HT-29 (cell line): ENCODE measurements around the gene DOK3. TPM values are rescaled to one million over a fixed set of nuclear protein-coding genes. Genes with fewer than 3 reads are reported as not detected.

Source experiments
- DNase-seq: peaks from one replicate; pipeline ENCODE4 v3.0.0-alpha.2; 2015; ENCODE audit warnings: low spot score
- total RNA-seq: library from RNA; depleted of rRNA; stranded (reverse); fragments of >200 nt; shearing (Covaris generic); gene quantifications from 2 replicates; pipeline ENCODE4 v1.2.3, GENCODE V29; 2014

Gene DOK3
- total RNA-seq, 1 experiment from 2014 or later: 1.6 TPM

DNA sequence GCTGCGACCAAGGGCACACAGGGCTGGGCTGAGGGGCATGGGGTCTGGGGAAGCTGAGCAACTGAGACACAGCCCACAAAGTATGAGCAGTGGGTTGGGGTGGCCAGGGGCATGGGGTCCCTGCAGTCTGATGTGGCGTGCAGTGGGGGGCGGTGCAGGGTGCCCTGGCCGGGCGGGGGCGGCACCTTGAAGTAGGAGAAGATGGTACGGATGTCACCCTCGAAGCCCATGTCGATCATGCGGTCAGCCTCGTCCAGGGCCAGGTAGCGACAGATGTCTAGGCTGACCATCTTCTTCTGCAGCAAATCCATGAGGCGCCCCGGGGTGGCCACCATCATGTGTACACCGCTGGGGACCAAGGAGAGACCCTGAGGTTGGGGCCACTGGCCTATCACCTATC is 3.9 kb upstream of the DOK3 start:
- DNase-seq: no peak

DNA sequence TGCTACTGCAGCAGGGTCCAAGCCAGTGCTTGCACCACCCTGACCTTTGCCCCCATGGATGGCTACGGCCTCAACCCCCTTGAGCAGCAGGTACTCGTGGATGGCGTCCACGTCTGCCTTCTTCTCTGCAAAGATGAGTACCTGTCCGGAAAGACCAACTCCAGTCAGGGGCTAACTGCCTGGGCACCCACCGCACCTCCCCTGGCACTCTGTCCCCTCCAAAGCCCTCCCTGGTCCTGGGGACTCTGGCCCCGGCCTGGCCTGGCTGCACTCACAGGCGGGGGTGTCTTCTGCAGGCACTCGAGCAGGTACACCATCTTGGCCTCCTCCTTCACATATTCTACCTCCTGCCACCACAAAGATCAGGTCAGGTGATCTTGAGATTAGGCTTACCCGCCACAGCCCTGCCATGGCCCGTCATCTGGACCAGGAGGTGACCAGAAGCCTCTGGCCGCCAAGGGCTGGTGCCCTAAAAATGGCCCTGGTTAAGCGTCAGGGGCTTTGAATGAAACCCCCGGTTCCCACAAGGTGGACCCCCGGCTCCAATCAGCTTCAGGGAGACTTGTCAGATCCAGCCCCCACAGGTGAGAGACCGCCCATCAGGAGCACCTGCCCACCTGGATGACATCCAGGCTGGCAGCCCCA is 3.2 kb upstream of the DOK3 start:
- DNase-seq: no peak

DNA sequence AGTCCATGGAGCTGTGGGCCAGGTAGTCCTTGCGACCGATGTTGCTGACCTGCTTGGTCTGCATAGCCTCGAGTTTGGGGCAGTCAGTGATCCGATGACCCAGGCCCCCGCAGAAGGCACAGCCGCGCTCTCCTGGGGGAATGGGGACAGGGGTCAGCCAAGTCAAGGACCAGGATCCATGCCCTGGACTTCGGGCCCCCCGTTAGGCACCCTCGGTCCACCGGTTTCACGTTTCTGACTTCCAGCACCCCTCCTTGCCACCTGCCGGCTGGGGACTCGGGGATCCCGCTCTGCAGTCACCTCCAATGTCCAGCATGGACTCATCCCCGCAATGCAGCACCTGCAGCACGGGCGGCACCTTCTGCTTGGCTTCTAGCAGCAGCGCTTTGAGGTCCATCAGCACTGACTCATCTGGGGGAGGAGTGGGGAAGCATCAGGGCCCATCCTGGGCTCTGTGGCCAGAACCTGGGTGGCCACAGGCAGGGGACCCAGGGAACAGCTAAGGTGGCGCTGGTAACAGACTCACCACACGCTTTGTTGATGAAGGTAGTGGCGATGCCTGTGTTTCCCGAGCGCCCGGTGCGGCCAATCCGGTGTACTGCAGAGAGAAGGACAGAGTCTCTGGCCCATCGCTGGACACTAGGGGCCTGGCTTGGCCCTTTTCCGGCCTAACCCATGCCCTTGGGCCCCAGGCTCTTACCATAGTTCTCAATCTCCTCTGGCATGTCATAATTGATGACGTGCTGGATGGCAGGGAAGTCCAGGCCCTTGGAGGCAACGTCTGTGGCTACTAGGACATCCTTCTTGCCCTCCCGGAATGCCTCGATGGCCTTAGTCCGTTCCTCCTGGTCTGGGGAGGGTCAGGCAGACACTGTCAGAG is 2.4 kb upstream of the DOK3 start:
- no peak for DNase-seq

DNA sequence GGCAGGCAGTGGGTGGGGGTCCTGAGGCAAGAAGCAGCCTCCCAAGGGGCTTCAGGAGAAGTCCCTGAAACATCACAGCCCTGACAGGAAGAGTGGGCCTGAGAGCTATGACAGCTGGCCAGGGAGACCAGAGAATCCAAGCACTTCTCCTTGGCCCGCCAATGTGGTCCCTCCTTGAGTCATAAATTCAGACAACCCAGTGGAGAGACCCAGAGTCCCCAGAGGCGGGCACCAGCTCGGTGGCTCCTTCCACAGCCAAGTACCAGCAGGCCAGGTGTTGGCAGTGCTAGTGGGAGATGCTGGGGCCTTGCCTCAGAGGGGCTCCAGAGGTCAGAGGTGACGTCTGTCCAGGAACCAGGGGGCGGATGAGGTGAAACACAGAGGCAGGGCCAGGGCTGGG is 1.6 kb upstream of the DOK3 start:
- no peak for DNase-seq

DNA sequence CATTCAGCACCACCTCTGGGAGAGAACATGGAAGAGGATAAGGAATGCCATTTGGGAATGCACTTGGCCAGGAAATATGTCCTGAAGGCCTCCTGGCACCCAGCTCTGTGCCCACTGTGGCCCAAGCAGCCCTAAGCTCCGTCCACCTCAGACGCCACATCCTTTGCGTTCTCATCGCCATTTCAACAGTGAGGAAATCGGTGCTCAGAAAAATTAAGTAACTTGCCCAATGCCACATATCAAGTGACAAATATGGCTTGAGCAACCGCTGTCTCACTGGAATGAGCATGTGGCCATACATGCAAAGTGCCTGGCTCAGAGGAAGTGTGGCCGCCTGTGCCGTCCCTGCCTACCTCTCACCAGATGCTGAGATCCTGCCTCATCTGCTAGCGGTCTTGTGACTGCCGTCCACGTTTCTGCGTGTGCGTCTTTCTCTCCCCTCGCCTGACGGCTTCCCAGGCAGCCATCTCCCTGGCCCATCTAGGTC is 984 bp upstream of the DOK3 start:
- no peak for DNase-seq

DNA sequence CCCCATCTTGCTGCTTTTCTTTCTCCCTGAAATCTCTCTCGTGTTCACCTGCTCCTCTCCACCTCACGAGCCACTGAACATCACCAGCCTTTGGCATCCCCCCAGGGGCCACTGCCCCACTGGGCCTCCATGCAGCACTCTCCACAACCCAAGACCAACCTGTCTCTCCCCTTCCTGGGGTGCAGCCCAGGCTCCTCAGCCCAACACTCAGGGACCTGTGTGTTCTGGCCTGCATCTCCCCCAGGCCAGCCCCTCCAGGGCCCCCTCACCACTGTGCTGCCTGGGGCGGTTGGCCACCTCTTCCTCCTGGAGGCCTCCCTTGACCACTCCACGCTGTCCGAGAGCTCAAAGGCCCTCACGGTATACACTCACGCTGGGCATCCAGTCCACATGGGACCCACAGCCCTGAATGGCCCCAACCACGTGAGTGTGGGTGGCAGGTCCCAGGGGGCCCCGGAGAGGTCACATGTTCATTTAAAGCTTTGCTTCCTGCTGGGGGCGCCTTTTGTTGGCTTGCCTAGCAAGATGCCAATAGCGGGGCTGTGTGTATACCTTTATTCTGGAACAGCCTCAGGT is 453 bp upstream of the DOK3 start:
- no peak for DNase-seq

DNA sequence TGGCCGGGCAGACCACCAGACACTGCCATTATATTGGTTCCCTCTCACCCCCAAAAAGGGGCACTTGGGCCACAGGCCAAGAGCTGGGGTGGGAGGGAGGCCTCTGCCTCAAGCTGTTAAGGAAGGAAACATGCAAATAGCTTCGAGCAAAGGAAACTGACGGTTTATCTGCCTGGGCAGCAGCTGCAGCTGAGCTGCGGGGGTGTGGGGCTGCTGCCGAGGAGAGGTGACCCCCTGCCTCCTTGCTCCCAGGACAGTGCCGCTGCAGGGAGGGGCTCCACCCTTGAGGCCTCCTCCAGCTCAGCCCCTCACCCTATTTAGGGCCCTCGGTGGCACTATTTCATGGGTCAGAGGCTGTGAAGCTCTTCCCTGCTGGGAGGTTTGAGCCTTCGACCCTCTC is 789 bp downstream of the DOK3 start:
- no peak for DNase-seq

DNA sequence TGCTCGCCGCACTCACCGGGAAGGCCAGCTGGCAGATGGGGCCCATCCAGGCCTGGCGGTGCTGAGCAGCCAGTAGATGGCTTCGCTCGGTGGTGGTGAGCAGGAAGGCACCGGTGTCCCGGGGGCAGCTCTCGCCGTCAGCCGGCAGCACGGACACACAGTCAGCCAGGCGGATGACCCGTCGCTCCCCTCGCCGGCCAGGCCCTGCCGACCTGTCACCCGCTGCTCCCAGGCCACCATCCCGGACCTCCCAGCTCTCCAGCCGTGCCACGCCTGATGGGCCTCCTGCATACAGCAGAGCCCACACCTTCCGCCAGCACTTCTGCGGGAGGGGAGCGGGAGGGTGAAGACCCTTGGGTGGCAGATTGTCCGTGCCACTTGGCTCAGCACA is 1.4 kb downstream of the DOK3 start:
- no peak for DNase-seq

DNA sequence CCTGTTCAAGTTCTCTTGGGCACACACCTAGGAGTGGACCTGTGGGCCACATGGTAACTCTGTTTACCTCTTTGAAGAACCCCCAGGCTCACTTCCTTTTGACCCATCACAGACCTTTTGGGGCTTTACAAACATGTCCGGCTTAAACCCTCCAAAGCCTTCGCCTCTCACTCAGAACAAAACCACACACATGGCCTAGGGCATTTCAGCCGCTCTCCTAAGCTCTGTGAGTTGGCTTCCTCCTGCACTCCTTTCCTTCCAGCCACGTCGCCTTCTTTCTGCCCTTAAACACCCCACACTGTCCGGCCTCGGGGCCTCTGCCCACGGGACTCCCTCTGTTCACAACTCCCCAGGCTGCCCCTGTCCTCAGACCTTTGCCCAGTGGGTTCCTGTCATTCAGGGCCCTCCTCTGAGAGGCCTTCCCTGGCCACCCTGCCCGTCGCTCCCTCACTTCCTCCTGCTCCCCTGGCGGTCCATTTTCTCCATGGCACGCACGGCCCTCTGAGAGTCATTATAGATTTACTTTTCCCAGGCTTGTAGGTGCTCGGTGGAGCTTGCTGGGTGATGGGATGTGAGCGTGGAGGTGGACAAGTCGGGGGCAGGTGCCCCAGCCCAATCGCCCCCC is 1.9 kb downstream of the DOK3 start:
- no peak for DNase-seq

DNA sequence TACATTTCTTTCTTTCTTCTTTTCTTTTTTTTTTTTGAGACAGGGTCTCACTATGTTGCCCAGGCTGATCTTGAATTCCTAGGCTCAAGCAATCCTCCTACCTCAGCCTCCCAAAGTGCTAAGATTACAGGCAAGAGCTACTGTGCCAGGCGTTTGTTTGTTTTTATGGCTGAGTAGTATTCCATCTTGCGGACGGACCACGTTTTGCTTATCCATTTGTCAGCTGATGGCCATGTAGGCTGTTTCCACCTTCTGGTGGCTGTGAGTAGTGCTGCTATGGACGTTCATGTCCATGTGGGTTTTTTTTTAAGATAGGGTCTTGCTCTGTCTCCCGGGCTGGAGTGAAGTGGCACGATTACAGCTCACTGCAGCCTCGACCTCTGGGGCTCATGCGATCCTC is 2.5 kb downstream of the DOK3 start:
- DNase-seq: peak; percentile 29

DNA sequence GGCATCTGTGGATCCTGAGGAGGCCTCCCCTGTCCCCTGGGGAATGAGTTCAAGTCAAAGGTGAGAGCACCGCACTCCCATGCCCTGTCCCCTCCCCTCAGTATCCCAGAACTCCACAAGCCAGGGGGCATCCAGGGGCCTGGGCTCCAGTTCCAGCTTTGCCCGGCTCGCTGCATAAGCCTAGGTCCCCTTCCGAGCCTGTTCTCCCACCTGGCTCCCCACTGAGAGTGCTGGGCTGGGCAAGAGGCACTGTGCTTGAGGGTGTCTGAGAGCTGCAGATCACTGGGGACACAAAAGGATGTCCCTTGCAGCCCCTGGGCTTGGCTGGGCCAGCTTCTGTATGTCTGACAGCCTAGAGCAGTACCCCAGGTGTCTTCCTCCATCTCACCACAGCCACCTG is 4.6 kb downstream of the DOK3 start:
- no peak for DNase-seq

DNA sequence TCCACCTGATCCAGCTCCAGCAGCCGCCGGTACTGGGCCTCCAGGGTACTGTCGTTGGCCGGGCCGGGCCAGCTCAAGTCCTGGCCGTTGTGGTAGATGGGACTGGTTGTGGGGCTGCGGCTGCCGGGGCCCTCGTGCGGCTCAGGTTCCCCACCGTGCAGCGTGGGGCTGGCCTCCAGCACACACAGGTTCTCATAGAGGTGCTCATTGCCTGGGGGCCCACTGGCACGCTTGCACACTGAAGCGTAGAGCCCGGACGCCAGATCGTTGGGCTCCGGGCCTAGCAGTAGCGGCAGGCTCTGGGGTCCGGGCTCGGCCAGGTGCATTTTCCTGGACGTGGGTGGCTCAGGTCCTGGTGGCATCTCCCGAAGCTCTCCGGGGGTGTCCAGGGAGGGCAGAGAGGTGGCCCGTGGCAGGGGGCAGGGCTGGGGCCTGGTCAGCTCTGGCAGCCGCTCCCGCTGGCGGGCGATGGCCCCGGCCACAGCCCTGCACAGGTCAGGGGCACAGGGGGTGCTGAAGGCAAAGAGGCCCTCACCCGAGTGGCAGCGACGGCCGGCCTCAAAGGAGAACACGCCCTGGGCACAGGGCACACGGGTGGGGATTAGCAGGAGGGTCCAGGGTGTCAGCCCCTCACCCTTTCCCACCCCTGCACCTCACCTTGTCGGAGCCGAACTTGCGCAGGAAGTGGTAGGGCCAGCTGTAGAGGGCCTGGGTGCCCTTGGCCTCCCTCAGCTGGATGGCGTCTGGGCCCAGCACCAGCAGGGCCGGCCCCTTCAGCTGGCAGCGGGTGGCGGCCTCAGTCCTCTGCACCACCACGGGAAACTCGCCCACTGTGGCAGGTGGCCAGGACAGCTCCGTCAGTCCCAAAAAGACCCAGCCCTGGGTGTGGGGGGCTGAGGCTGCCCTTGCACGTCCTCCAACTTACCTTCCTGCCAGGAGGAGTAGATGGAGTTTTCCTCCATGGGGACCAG is 5.3 kb downstream of the DOK3 start:
- no peak for DNase-seq

DNA sequence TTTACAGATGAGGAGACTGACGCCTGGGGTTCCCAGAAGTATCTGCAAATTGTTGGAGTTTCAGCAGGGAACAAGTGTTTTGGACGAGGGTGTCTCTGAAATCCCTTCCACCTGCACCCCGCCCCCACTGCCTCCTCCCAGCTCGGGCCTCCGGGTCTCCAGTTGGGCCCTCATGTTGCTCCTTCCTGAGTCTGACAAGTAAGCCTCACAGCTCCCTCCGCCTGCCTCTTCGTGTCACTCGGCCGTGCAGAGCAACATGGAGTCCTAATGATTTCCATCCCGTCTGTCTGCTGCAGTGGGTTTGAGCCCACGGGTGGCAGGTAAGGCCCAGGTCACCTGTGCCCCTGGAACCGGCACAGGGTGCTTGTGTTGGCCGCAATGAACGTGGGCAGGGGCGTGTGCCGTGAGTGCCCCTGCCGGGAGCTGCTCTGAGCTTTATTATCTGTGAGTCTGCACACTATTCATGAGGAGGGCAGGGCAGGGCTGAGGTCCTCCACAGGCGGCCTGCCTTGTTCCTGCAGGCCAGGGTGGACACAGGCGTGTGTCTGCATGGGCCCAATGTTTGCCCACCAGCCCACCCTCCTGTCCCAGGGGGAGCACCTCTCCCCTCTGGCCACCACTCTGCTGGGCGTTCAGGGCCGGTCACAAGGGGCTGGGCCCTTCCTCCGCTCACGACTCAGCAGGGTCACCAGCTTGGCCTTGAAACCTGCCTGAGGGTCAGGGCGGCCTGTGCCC is 6.1 kb downstream of the DOK3 start:
- no peak for DNase-seq

DNA sequence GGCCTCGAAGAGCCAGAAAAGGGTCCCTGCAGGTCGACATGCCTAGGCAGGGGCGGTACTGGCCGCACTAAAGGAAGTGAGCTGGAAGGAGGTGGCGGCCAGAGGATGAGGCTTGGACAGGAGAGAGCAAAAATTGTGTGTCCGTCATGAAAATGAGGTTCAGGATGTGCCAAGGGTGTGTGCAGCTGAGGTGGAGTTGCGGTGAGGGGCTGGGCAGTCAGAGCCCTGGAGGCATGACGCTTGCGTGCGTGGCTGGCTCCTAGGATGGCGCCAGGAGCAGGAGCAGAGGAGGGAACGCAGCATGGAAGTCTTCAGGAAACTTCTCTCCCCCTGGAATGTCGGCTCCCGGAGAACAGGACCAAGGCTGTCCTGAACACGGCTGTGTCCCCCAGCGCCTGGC is 6.7 kb downstream of the DOK3 start:
- DNase-seq: no peak

DNA sequence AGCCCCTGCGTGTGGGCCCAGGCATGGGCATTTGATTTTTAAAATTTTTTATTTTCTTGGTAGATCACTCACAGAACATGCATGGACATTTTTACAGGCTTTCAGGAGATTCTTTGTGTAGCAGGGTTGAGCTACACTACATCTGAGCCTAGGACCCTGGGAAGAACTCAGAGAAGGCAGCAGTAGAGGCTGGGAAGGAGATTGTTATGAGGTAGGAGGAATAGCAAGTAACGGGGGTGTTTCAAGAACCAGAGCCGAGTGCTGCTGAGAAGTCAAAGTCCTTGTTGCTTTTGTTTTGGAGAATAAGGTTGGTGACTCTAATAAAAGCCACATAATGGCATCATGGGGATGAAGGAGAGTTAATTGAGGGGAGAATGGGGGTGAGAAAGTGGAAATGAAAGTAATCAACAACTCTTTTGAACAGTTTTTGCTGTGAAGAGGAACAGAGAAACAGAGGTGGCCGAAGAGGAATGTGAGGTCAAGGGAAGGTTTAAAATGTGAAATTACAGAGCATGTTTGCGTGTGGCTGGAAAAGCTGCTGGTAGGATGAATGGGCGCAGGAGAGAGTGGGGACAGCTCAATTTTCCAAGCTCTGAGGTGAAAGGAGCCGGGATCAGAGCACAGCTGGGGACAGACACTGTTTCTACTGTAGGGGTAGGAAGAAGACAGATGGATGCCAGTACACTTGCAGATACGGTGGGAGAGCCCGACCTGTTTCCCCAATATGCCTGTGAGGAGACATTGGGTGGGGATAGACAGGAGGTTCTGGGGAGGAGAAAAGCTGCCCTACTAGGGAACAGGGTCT is 7.5 kb downstream of the DOK3 start:
- DNase-seq: no peak

DNA sequence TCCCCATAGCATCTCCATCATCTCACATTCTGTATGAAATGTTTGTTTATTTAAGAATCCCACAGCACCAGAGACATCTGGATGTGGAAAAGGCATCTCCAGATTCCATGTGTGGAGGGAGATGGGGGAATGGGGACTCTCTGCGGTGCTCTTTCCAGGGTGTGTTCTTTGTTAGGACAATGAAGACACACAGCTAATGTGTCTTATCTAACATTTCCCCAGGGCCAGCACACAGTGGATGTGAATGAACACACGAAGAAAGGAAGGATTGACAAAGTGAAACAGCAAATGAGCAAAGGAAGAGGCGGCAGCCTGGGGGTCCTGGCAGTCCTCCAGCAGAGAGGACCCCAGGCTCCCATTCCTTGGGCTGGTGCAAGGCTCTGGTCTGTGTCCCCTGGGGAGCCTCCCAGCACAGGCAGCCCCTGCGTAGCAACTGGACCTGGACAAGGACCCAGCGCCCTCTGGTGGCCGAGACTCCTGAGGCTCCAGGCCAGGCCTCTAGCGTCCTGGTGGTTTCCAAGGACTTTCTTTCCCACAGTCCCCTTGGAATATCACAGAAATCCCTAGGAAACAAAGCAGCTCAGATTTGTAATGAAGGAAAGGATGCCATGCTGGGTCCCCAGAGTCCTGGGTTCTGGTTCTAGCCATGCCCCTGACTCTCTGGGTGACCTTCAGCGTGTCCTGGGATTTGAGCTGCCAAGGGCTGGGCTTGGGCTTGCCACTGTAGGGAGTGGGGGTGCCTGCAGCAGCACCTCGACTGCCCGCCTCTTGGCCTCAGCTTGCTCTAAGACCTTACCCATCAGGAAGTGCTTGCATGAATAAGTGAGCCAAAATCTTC is 8.7 kb downstream of the DOK3 start:
- peak; percentile 95 for DNase-seq

DNA sequence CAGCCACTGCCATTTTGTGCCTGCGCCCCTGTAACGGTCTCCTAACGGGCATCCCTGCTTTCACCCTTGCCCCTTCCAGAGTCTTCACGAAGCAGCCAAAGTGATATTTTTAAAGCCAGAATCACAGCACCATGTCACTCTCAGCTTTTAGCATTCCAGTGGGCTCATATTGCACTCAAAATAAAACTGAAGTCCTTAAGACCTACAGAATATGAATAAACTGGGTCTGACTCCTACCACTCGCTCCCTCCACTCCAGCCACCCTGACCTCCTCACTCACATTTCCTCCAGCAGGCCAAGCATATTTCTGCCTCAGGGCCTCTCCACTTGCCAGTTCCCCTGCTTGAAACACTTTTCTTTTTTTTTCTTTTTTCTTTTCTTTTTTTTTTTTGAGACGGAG is 9.8 kb downstream of the DOK3 start:
- no peak for DNase-seq

DNA sequence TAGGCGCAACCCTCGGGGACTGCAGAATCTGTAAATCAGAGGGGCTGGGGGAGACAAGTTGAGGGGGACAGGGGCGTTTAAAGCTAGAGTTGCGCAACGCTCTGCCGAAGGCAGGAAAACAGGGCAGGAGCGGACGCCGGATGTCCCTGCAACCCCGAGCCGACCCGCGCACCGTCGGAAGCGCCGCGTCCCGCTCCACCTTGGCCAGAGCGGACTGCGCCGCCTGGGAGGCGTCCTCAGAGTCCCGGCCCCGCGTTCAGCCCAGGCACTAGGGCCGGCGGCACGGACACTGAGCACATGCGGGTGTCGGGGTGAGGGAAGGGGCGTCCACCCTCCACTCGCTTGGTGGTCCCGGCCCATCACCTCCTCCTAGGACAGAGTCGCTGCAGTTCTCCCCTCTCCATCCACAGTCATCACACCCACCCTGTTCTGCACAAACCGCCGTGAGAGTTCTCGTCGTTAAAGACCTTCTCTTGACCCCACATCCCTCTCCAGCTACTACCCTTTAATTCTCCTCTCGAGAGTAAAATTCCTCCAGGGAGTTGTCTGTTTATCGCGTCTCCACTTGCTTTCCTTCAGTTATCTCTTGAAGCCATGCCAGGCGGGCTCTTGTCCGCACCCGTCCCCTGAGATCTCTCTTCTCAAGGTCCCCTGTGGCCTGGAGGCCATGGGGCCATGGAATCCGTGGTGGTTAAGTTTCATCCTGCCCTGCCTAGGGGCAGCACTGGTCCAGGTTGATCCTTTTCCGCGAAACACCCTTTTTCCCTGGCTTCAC is 11.4 kb downstream of the DOK3 start:
- DNase-seq: no peak
